GM19025 (cell line): Measurements from ENCODE around the gene SPEG.

Source experiments
- ATAC-seq: cut with Tn5 transposase; IDR thresholded peaks from one replicate; pipeline ENCODE4 v1.9.1; 2021; ENCODE audit warnings: mild to moderate bottlenecking, low read depth, moderate library complexity; ENCODE audit not compliant: unreplicated experiment

SPEG gene

DNA sequence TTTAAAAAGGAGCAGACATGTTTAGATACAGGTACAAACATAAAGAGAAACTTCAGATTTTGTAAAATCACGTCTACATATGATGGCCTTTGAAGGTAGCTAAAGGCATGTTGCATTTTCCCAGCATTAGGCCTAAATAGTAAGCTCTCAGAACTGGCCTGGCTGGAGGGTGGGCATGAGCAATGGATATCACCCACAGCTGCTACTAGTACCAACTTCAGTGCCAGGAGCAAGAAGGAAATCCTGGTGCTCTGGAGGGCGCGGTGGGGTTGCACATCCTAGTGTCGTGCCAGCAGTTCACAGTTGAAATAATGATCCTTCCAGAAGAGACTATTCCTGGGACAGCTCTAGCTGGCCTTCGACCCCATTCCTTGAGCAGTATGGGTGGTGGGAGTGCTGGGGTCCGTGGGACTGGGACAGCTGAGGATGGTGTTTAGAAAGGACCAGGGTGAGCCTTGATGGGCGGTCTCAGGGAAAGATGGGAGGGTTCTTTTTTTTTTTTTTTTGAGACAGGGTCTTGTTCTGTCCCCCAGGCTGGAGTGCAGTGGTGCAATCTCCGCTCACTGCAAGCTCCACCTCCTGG lies 11.6 kb upstream of the SPEG start:
- no peak for ATAC-seq

DNA sequence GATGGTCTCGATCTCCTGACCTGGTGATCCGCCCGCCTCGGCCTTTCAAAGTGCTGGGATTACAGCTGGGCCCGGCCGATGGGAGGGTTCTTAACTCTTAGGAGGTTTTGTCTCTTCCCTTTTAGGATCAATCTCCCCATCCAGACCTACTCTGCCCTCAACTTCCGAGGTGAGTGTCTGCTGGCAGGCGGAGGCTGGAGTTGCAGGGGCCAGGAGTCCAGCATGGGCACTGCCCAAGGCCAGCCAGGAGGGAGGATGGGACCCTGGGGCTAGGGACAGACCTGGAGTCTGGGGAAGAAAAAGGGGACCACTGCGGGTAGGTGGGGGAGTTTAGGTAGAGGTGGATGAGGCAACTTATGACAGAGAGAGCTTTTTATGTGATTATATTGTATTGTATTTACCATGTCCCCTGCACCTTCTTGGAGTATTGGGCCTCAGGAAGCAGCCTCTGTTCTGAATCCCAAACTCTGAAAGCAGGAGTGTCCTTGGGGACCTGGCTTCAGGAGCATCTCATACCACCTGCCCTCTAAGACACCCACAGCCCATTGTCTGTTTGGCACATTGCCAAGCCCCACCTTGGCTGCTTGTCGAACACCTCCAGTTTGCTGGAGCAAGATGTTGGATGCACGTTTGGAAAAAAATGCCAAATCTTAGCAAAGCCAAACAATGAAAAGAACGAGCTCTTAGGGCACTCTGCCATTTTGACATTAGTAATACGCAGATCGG lies 10.8 kb upstream of the SPEG start:
- no peak for ATAC-seq

DNA sequence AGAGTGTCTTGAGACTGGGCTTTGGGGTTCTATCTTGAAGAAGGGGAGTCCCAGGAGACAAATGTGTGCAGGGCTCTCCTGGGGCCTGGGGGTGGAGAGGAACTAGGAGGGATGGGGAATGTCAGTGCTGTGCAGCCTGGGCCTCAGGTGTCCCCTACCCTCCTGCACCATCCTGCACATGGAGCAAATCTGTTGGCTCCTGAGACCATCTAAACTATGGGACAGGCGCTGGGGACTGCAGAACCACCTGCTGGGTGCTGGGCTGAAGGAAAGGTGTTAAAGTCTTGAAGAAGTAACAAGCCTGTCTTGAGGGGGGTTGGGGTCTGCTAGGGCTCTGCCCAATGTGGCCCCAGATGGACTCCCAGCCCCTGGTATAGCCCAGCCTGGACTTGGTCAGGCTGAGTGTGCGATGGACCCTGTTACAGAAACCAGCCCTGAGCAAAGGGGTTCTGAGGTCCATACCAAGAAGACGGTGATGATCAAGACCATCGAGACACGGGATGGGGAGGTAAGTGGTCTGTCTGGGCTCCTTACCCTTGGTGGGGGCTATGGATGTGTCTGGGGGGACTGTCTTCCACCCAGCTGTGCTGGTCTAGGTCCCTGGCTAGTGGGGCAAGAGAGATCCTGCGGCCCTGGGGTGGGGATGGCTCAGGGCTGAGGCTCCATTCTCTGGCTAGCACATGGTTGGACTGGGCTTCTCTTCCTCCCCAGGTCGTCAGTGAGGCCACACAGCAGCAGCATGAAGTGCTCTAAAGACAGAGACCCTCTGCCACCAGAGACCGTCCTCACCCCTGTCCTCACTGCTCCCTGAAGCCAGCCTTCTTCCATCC lies 9.2 kb upstream of the SPEG start:
- ATAC-seq: no peak

DNA sequence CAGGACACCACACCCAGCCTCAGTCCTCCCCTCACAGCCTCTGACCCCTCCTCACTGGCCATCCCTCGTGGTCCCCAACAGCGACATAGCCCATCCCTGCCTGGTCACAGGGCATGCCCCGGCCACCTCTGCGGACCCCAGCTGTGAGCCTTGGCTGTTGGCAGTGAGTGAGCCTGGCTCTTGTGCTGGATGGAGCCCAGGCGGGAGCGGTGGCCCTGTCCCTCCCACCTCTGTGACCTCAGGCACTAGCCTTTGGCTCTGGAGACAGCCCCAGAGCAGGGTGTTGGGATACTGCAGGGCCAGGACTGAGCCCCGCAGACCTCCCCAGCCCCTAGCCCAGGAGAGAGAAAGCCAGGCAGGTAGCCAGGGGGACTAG lies 8.6 kb upstream of the SPEG start:
- ATAC-seq: no peak

DNA sequence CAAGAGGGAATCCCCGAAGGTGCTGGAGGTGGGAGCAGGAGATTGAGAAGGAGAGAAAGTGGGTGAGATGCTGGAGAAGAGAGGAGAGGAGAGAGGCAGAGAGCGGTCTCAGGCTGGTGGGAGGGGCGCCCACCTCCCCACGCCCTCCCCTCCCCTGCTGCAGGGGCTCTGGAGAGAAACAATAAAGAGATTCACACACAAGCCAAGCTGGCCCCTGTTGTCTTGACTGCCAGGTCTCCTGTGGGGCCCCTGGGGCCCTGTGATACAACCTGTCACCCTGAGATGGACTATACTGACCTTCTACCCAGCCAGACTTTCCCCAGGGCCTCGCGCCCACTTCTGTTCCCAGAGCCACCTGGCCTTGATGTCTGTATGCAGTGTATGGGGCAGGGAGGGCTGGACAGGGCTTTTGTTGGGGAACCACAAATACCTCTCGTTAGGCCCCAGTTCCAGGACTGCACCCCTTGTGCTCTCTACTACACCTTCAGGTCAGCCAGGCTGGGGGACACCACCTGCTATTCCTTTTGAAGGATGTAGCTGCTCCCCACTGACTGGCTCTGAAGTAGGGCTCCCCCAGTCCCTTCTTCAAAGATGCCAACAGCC lies 8.0 kb upstream of the SPEG start:
- no peak for ATAC-seq

DNA sequence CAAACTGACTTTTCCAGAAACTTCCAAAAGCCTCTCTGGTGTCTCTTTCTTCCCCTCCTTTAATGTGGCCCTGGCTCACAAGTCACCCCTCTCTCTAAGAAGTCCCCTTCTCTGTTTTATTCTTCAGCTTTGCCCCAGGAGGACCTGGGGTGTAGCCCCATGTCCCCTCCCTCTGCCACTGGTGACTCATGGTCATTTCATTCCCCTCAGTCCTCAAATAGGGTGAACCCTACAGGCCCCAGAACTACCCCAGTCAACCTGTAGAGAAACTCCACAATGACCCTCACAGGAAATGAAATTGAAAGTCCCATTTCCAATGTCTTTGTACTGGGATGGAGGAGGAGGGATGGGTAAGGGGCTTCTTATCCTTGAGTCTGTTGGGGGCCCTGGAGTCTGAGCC lies 6.2 kb upstream of the SPEG start:
- no peak for ATAC-seq

DNA sequence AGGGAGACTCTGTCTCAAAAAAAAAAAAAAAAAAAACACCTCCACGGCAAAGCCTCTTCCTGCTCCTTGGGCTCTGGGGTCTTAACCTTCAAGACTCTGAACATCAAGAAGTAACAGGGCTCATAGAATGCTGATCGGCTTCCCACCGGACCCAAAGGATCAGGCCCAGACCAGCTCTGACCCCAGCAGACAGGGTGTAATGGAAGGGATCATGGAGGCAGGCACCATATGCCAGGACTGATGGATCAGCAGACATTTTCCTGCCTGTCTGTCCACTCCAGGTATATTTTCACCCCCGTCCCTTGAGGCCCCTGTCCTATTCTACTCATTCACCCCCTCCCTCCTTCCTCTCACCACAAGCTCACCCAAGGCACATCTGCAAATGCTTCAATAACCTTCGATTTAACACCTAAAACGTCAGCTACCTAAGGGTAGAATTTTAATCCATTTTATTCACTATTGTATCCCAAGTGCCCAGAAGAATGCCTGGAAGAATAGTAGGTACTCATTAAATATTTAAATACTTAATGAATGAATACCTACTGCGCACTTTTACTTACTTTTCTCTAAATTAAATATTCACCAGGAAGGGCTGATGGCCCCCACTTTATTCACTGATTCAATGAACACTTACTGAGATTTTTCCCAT lies 4.6 kb upstream of the SPEG start:
- no peak for ATAC-seq

DNA sequence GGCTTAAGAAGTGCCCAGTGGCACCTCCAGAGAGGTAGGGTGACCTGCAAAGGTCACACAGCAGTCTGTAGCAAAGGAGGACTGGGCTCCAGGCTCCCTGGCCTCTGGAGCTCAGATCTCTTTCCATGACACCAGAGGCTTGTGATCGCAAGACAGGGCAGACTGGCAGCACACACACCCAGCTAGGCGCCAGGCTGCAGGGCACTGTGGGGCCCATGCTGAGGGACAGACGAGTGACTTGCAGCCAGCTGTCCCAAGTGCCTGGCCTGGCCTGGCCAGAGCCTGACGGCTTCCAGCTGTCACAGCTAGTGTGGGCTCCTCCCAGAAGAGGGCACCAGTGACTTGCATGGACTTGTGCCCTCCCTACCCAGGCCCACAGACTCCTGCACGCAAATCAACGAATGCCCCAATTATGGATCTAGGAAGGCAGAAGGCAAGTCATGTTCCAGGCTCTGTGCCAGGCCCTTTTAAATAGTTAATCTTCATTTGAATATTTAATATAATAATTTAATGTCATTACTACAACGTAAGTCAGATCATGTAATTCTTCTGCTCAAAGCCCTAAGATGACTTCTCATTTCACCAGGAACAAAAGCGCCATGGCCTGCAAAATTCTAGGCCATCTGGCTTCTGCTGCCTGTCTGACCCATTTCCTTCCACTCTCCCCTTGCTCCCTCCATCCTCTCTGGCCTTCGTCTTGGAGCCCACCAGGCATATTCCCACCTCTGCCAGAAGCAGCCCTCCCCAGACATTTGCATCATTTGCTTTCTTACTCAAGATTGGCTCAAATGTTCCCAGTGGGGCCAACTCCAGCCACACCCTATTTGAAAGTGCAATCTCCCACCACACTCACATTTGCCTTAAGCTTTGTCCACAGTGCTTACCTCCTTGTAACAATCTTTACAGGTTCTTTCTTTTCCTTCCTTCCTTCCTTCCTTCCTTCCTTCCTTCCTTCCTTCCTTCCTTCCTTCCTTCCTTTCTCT lies 3.7 kb upstream of the SPEG start:
- no peak for ATAC-seq

DNA sequence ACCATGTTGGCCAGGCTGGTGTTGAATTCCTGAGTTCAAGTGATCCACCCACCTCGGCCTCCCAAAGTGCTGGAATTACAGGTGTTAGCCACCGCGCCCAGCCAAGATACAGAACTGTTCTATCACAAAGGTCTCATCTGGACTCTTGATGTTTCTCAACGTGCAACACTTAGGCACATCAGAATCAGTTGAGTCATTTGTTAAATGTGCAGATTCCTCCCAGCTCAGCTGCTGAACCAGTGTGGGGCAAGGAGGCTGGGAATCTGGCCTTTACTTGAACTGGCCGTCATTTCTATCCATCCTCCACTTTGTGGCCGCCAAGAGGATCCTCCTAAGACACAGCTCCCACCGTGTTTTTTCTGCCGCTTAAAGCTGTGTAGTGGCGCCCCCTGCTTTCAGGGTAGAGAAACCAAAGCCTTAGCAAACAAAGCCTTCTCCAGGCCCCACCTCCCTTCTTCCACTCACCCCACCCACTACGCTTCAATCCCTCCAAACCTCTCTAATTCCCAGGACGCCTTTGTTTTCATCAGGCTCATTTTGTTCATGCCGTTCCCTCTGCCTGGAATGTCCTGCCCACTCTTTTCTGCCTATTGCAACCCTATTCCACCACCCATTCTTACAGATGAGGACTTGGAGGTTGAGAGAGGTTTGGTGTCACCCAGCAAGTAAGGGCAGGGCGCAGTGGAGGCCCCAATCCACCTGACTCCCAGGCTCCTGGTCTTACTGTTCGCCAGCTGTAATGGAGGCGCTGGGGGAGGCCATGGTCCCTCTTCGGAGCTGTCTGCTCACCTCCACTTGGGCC lies 776 bp upstream of the SPEG start:
- no peak for ATAC-seq

DNA sequence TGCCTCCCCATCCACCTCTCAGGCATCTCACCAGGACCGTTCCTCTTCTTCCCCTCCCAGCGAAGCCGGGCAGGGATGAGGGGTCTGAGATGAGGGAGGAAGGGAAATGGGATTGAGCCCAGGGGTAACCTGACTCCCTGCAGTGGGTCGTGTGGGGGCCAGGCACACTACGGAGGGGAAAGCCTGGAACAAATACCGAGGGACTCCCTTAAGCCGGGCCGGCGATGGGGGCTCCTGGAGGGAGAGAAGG lies 250 bp upstream of the SPEG start:
- ATAC-seq: no peak

DNA sequence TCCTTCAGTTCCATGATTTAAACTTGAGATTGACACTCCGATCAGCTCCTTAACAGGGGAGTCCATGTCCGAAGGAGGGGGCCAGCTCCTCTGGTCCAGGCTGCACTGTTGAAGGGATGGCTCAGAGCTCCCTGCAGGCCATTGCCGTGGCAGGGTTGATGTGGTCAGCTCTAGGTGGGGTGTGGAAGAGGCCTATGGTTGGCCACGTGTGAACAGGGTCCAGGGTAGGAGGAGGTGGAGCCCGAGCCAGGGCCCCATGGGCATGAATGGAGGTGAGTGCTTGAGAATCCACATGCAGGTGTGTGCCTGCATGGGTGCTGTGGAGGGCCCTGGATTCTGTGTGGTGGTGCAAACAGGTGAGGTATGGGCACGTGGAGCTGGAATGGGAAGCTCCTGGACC lies 1.1 kb downstream of the SPEG start:
- no peak for ATAC-seq

DNA sequence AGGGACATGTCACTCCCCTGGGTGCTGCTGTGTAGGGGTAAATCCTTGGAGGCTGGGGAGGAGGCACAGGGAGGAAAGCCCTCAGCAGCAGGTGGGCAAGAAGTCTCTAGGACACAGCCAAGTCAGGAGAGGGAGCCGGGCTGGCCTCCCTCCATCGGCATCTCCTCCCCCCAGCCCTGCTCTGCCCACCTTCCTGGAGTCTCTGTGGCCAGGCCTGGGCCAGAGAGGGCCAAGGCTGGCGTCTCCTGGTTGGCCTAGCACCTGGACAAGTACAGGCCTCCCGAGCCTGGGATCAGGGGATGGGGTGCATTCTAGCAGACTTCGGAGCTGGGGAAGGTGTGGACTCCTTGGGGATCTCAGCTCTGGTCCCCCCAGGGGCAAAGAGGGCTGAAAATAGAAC lies 1.8 kb downstream of the SPEG start:
- no peak for ATAC-seq

DNA sequence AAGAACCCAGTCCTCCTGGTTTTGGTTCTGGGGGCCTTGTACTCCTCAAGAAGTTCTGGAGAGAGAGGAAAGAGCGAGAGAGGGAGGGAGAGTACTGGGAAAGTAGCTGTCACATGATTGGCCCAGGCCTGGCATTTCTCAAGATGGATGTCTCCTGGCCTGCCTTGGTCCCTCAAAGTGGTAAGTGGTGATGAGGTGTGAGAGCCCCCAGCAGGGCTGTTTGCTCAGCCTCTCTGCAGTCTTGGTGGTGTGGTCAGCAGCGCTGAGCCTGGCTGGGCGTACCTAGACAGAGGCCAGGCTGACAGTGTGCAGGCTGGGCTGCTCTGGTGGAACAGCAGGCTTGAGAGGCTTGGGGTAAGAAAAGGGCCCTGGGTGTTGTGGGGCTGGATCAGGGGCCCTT lies 2.5 kb downstream of the SPEG start:
- no peak for ATAC-seq

DNA sequence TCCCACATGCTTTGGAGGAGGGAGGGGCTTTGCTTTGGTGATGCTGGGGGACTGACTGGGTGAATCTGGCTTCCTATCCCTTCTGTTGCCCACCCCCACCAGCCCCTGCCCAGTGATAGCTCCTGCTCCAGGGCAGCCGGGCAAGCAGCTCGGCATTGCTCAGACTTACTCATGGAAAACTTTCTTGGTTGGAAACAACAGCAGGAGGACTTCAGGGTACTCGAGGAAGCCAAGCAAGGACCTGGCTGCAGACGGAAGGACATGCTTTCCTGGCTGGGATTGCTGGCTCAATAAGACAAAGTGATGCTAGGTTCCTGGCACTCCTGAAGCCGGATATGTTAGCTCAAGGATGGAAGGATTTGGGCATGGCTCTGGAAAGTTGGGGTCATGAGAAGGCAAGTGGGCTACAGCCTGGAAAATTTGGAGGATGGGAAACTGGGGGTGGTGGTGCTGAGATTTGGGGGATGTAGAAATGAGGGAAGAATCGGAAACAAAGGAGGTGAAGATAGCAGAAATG lies 3.1 kb downstream of the SPEG start:
- no peak for ATAC-seq

DNA sequence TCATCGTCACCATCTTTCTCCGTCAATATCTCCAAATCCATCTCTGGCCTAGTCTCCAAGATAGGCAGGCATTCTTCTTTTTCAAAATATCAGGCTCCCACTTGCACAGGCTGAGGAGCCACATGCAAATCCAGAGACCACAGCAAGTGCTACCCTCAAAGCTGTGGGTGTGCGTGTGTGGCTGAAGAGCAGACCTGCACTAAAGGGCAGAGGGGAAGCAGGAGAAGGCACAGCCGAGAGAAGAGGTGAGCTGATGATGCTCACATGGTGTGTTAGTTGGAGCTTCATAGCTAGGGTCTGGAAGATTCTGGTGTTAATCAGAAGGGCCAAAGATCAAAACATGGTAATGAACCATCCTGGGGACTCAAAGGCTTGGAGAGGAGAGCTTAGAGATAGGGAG lies 3.8 kb downstream of the SPEG start:
- no peak for ATAC-seq

DNA sequence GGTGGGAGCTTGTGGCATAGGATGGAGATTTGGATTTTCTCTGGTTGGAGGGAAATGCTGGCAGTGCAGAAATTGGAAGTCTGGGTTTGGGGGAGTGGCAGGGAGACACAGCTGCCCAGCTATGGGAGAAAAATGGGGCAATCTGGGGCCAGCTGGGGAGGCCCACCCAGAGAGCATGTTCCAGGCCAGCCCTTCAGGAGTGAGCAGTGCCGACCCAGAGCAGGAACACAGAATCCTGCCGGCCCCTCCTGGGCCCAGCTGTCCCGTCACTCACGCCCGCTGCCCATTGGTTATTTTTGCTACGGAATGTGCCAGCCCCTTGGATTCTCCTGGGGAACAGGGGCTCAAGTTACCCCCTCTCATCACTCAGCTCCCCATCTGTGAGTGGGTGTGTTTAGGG lies 4.9 kb downstream of the SPEG start:
- no peak for ATAC-seq

DNA sequence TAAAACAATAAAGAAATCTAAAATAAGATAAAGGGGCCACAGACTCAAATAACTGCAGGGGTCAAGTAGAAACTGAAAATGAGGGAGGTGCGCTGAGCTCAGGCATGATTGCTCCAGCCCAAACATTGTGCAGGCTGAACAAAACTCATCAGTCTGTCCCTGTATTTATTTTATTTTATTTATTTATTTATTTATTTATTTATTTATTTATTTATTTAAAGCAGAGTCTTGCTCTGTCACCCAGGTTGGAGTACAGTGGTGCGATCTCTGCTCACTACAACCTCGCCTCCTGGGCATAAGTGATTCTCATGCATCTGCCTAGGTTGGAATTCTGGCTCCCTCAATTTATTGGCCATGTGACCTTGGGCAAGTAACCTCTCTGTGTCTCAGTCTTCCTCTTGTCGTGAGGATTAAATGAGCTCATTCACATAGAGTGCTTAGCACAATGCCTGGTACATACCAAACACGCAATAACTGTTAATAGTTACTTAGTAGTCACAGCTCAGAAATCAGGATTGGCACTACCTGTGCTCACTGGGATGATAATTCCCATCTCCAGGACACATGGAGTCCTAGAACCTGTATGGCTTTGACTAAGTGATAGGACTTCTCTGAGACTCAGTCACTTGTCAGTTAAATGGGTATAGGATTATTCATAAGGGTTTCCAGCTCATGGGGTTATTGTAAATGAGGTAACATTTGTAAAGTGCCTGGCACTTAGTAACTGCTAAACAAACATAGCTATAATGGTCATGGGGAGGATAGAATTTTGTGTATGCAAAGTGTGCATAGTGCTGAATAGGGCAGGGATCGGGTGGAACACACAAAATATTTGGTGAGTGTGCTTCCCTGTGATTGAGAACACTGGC lies 6.0 kb downstream of the SPEG start:
- ATAC-seq: no peak
